Osteocyte (in vitro differentiated cells): Measurements from ENCODE around the gene IL2RA. TPM values are rescaled to one million over a fixed set of nuclear protein-coding genes. Genes with fewer than 3 reads are reported as not detected.
A peak's percentile ranks its signal among the peaks of the same experiment; 100 is the strongest.

Source experiments
- DNase-seq: peaks from one replicate; pipeline ENCODE4 v3.0.0; 2021; ENCODE audit warnings: mixed read lengths; ENCODE audit not compliant: unreplicated experiment; ENCODE audit errors: extremely low spot score
- H3K27ac Mint-ChIP-seq: one replicate; pipeline ENCODE4 v1.8.0; 2021; ENCODE audit warnings: mild to moderate bottlenecking, mixed read lengths; ENCODE audit not compliant: unreplicated experiment
- H3K27me3 Mint-ChIP-seq: one replicate; pipeline ENCODE4 v1.8.0; 2021; ENCODE audit warnings: mixed read lengths; ENCODE audit not compliant: unreplicated experiment
- H3K36me3 Mint-ChIP-seq: one replicate; pipeline ENCODE4 v1.8.0; 2021; ENCODE audit warnings: mixed read lengths; ENCODE audit not compliant: unreplicated experiment
- H3K4me1 Mint-ChIP-seq: one replicate; pipeline ENCODE4 v1.8.0; 2021; ENCODE audit warnings: mixed read lengths; ENCODE audit not compliant: unreplicated experiment
- H3K4me3 Mint-ChIP-seq: one replicate; pipeline ENCODE4 v1.8.0; 2021; ENCODE audit warnings: mild to moderate bottlenecking, moderate library complexity, mixed read lengths; ENCODE audit not compliant: unreplicated experiment
- H3K9me3 Mint-ChIP-seq: one replicate; pipeline ENCODE4 v1.8.0; 2021; ENCODE audit warnings: mixed read lengths; ENCODE audit not compliant: unreplicated experiment
- total RNA-seq: library from RNA; stranded (reverse); gene quantifications from 2 replicates; pipeline ENCODE4 v1.2.1, GENCODE V29; 2021
- TF ChIP-seq, protein P1 (sequence below): fragments of 200-600 bp; sonication (generic); IDR thresholded peaks from 2 replicates; pipeline ENCODE4 v1.5.0; 2021; ENCODE audit warnings: antibody characterized with exemption, mild to moderate bottlenecking, moderate library complexity

Gene IL2RA
- total RNA-seq, 1 donor from 2014 or later: not detected

DNA sequence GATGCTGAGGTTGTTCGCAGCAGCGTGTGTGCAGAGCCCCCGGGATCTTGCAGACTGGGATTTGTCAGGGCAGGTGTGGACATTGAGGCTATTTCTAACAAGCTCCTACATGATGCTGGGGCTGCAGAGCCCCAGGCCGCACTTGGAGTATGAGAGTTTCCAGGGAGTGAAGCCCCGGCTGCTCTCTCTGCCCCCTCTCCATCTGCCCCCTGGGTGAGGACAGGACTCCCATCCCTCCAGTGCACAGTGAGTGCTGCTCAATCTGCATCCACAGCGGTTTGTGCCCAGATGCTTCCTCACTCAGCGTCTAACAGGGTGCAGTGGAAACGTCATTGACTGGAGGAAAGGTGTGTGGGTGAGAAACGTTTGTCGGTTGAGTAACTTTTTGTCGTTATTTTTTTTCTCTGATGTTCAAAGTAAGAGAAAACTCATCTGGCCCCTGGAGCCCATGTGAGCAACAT is 25.3 kb downstream of the IL2RA start:
- H3K4me3 Mint-ChIP-seq: no peak overlapping the region
- no peak overlapping the region for H3K27ac Mint-ChIP-seq
- no peaks in the 10 kb centered on the region for H3K36me3 Mint-ChIP-seq
- H3K4me1 Mint-ChIP-seq: peaks cover 7% of the 10 kb centered on the region
- TF ChIP-seq, protein P1, sequence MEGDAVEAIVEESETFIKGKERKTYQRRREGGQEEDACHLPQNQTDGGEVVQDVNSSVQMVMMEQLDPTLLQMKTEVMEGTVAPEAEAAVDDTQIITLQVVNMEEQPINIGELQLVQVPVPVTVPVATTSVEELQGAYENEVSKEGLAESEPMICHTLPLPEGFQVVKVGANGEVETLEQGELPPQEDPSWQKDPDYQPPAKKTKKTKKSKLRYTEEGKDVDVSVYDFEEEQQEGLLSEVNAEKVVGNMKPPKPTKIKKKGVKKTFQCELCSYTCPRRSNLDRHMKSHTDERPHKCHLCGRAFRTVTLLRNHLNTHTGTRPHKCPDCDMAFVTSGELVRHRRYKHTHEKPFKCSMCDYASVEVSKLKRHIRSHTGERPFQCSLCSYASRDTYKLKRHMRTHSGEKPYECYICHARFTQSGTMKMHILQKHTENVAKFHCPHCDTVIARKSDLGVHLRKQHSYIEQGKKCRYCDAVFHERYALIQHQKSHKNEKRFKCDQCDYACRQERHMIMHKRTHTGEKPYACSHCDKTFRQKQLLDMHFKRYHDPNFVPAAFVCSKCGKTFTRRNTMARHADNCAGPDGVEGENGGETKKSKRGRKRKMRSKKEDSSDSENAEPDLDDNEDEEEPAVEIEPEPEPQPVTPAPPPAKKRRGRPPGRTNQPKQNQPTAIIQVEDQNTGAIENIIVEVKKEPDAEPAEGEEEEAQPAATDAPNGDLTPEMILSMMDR: no peak
- H3K27me3 Mint-ChIP-seq: peaks cover 45% of the 10 kb centered on the region
- no peaks in the 10 kb centered on the region for H3K9me3 Mint-ChIP-seq
- DNase-seq: peak; percentile 57

DNA sequence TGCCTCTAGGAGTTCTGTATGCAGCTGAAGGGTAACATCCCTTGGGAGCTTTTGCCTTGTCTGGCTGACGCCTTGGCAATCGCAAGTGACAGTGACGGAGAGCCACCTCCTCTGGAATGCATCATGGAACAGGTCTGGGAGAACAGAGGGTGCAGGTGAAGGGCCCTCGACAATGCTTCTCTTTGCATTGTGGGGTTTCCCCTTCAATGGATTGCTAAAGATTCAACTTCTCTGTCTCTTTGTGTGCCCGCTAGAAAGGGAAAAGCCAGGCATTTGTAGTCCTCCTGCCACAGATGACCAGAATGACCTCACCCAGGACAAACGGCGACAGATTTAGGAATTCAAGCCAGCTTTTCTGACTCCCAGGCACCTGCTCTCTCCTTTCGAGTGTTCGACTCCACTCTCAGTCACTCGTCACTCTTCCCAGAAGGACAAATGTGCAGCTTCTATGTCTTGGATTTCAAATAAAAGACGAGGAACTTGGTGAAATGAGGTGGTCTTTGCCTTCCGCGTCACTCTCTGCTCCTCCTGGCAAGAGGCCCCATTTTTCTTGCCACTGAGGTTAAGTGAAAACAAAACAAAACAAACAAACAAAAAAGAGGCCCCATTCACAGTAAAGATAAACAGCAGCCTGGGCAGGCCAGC is 26.1 kb downstream of the IL2RA start:
- Mint-ChIP-seq H3K27ac (no peak overlapping the region), H3K9me3 (peaks cover under 1% of the 10 kb centered on the region), H3K4me1 (peaks cover 7% of the 10 kb centered on the region), H3K36me3 (no peaks in the 10 kb centered on the region), H3K27me3 (peaks cover 41% of the 10 kb centered on the region), H3K4me3 (no peak overlapping the region)
- DNase-seq: peak; percentile 34
- TF ChIP-seq, protein P1: no peak

DNA sequence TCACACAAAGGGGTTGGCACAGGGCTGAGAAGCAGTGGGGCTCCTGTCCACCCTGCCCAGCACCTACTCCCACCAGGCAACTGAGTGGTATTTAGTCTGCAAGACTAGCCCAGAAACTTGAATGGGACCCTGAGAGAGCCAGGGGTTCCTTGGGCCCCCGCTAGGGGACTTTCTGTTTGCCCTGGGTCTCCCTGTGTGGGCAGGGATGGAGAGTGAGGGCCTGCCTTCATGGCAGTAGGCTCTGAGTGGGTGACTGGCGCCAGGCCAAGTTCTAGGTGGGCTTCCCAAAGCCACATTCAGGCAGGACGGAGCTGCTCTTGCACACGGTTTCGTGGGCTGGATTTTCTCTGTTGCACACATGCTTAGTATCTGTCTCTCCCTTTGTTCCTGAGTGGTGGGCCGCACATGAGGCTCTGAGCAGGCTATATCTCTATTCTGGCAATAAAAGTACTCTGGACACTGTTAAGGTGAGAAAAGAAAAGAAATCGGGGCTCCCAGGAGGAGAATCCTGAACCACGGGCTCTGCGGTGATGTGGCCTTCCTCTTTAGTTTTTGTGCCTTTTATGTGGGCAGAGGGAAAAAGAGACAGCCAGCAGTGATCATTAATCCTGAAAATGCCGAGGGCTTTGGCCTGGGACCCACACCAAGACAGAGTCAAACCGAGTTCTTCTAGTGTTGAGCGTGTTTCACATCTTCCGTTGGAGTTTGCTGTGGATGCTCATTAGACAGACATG is 26.9 kb downstream of the IL2RA start:
- no peak overlapping the region for H3K4me3 Mint-ChIP-seq
- peak; percentile 80 for DNase-seq
- no peak overlapping the region for H3K27ac Mint-ChIP-seq
- peaks cover 3% of the 10 kb centered on the region for H3K36me3 Mint-ChIP-seq
- peaks cover 9% of the 10 kb centered on the region for H3K9me3 Mint-ChIP-seq
- H3K27me3 Mint-ChIP-seq: peaks cover 36% of the 10 kb centered on the region
- H3K4me1 Mint-ChIP-seq: peaks cover 7% of the 10 kb centered on the region
- TF ChIP-seq, protein P1: no peak

DNA sequence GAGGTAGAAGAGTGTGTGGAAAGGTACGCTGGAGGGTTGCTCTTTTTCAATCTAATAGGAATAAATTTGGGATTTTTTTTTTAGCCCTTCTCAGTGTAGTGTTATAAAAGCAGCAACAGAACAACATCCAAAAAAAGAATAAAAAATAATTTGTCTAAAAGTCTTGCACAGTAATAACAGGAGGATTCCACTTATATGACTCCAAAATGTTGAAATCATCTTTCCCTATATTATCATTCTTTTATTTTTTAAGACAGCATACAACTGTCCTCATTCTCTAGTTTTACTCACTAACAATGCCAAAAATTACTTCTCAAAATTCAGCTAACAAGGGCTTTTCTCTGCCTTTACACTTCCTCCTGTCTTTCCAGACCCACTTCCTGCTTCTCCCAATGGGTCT is 27.8 kb downstream of the IL2RA start:
- peaks cover 14% of the 10 kb centered on the region for H3K9me3 Mint-ChIP-seq

DNA sequence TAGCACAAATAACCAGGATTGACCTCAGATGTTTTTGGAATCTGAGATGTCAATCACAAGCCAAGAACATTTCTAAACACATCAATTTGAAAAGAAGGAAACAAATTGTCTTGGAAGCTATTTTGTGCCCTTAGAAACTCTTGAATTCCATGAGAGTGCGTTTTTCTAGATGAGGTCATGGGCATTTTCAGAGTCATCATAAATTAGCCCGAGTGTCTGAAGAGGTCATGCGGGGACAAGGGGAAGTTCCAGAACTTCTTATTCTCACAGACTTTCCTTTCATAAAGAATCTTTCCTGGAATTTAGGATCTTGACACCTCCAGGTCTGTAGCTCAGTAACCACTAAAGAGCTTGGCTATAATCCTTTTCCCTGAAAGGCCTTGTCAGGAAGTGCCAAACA is 28.2 kb downstream of the IL2RA start:
- no peak for DNase-seq
- Mint-ChIP-seq H3K27ac (no peak overlapping the region), H3K27me3 (peaks cover 26% of the 10 kb centered on the region), H3K36me3 (peaks cover 3% of the 10 kb centered on the region), H3K4me3 (no peak overlapping the region), H3K9me3 (peaks cover 14% of the 10 kb centered on the region), H3K4me1 (peaks cover 7% of the 10 kb centered on the region)
- TF ChIP-seq, protein P1: no peak

More for the DNA sequence above, 27.8 kb downstream of the IL2RA start:
- Mint-ChIP-seq H3K4me3 (no peak overlapping the region), H3K36me3 (peaks cover 3% of the 10 kb centered on the region), H3K27me3 (peaks cover 31% of the 10 kb centered on the region), H3K27ac (no peak overlapping the region), H3K4me1 (peaks cover 7% of the 10 kb centered on the region)
- no peak for DNase-seq
- TF ChIP-seq, protein P1: no peak
